HG03039 (cell line): ENCODE results near the gene ASIC3.

Source experiments
- ATAC-seq: cut with Tn5 transposase; IDR thresholded peaks from one replicate; pipeline ENCODE4 v1.9.1; 2021; ENCODE audit warnings: mild to moderate bottlenecking, moderate library complexity; ENCODE audit not compliant: unreplicated experiment

Gene ASIC3

GRCh38 chr7:151056666-151057505 lies 8.6 kb downstream of the ASIC3 start:
- no peak for ATAC-seq

GRCh38 chr7:151057506-151057988 lies 9.2 kb downstream of the ASIC3 start, which contains the start of gene CDK5:
CDK5 (minus strand) TSS chr7:151057897; CDS start chr7:151057848, 49 bp downstream.
- ATAC-seq: peak; percentile 11

- peak; percentile 80 for ATAC-seq
Measured at GRCh38 chr7:151057989-151058780, 9.9 kb downstream of the ASIC3 start.

GRCh38 chr7:151058781-151059366 lies 10.5 kb downstream of the ASIC3 start:
- ATAC-seq: no peak

- ATAC-seq: peak; percentile 32
Measured at GRCh38 chr7:151059367-151060112, 11.2 kb downstream of the ASIC3 start, which contains the start of gene SLC4A2. SLC4A2 (plus strand) TSS chr7:151059589; CDS start chr7:151061988, 2,399 bp downstream.

- ATAC-seq: no peak
Measured at GRCh38 chr7:151060113-151060415, 11.7 kb downstream of the ASIC3 start.

- ATAC-seq: no peak
Measured at GRCh38 chr7:151060416-151061212, 12.3 kb downstream of the ASIC3 start.

- ATAC-seq: no peak
Measured at GRCh38 chr7:151061213-151062110, 13.1 kb downstream of the ASIC3 start.

- ATAC-seq: no peak
Measured at GRCh38 chr7:151062111-151062398, 13.7 kb downstream of the ASIC3 start.

- ATAC-seq: no peak
Measured at GRCh38 chr7:151062399-151063211, 14.3 kb downstream of the ASIC3 start.

- ATAC-seq: no peak
Measured at GRCh38 chr7:151063212-151063561, 14.9 kb downstream of the ASIC3 start.

GRCh38 chr7:151064454-151064853 lies 16.1 kb downstream of the ASIC3 start:
- no peak for ATAC-seq

GRCh38 chr7:151064993-151065392 lies 16.7 kb downstream of the ASIC3 start:
- ATAC-seq: no peak

GRCh38 chr7:151065516-151065915 lies 17.2 kb downstream of the ASIC3 start:
- no peak for ATAC-seq

GRCh38 chr7:151066273-151066974 lies 18.1 kb downstream of the ASIC3 start:
- ATAC-seq: no peak

- ATAC-seq: no peak
Measured at GRCh38 chr7:151068069-151068773, 19.9 kb downstream of the ASIC3 start.
